Epithelial cell of proximal tubule (primary cell): ENCODE results near the gene RPTOR. TPM values are rescaled to one million over a fixed set of nuclear protein-coding genes. Genes with fewer than 3 reads are reported as not detected.

Experiments
- DNase-seq: peaks from one replicate; pipeline ENCODE4 v3.0.0-alpha.2; 2011; ENCODE audit warnings: low read depth
- H3K4me3 ChIP-seq: 2 replicates; pipeline ENCODE4 v1.5.1; 2011; ENCODE audit warnings: low read depth, mild to moderate bottlenecking, low read length
- CTCF ChIP-seq: conservative IDR thresholded peaks from 2 replicates; pipeline ENCODE4 v1.5.1; 2012; ENCODE audit warnings: low read depth, mild to moderate bottlenecking, low read length
- total RNA-seq: library from RNA; depleted of rRNA; stranded (reverse); fragments of >200 nt; gene quantifications from 2 replicates; pipeline ENCODE4 v1.2.3, GENCODE V29; 2015

RPTOR gene
- total RNA-seq, 1 donor from 2014 or later, result 24.4 TPM

GRCh38 chr17:80523956-80524712 is 20.5 kb upstream of the RPTOR start:
- H3K4me3 ChIP-seq, result no peak overlapping the region
- no peak for DNase-seq
- TF ChIP-seq CTCF, result no peak

GRCh38 chr17:80526116-80526910 is 18.3 kb upstream of the RPTOR start:
- DNase-seq, result no peak
- TF ChIP-seq CTCF, result no peak
- no peak overlapping the region for H3K4me3 ChIP-seq

GRCh38 chr17:80527016-80527645 is 17.5 kb upstream of the RPTOR start:
- H3K4me3 ChIP-seq, result no peak overlapping the region
- no peak for DNase-seq
- TF ChIP-seq CTCF, result no peak

GRCh38 chr17:80528536-80528935 is 16.1 kb upstream of the RPTOR start:
- no peak for DNase-seq
- no peak overlapping the region for H3K4me3 ChIP-seq
- no peak for TF ChIP-seq CTCF

GRCh38 chr17:80529104-80529903 is 15.3 kb upstream of the RPTOR start:
- TF ChIP-seq CTCF, result no peak
- DNase-seq, result no peak
- no peak overlapping the region for H3K4me3 ChIP-seq

GRCh38 chr17:80529904-80530292 is 14.7 kb upstream of the RPTOR start:
- no peak for TF ChIP-seq CTCF
- H3K4me3 ChIP-seq, result no peak overlapping the region
- no peak for DNase-seq
